SK-N-SH (cell line): ENCODE measurements around the gene PRSS38. TPM values are rescaled to one million over a fixed set of nuclear protein-coding genes. Genes with fewer than 3 reads are reported as not detected.

ENCODE experiments used
- CTCF ChIA-PET: fragments of 300-600, 350-600 bp; formaldehyde crosslinking; extraction: SDS; loops from one replicate; lab custom pipeline; 2021; lab: Yijun Ruan, JAX
- POLR2A ChIA-PET: fragments of 350-600 bp; sonication (Branson Sonifier 250); formaldehyde crosslinking; extraction: SDS; loops from one replicate; lab custom pipeline; 2020; ENCODE audit warnings: antibody characterized with exemption, inconsistent platforms; lab: Yijun Ruan, JAX
- DNase-seq: peaks from one replicate; pipeline ENCODE4 v3.0.0; 2012
- H2AFZ ChIP-seq: fragments of 200-600 bp; sonication (generic); 2 replicates; pipeline ENCODE4 v1.8.1; 2016; ENCODE audit warnings: antibody characterized with exemption, mild to moderate bottlenecking, low read depth
- H3F3A ChIP-seq: fragments of 200-600 bp; sonication (generic); replicated peaks from 2 replicates; pipeline ENCODE3; 2016; ENCODE audit warnings: antibody characterized with exemption, mild to moderate bottlenecking; ENCODE audit not compliant: insufficient read depth
- H3K27ac ChIP-seq, 2 experiments: fragments of 200-500 bp in 1 of 2; fragments of 200-600 bp in 1 of 2; sonication (Bioruptor generic) in 1 of 2; sonication (generic), shearing (Covaris generic) in 1 of 2; 2 replicates each; pipeline versions ENCODE4 v1.5.1 to v1.6.1; 2014 to 2016; ENCODE audit warnings: low read depth in 2 of 2, inconsistent platforms in 1 of 2, low read length in 1 of 2, mild to moderate bottlenecking in 1 of 2, mixed read lengths in 1 of 2
- H3K27me3 ChIP-seq: fragments of 200-600 bp; sonication (generic), shearing (Covaris generic); 2 replicates; pipeline ENCODE4 v1.6.1; 2016; ENCODE audit warnings: mixed run types; ENCODE audit not compliant: insufficient read depth
- H3K36me3 ChIP-seq, 2 experiments: fragments of 200-500 bp in 1 of 2; fragments of 200-600 bp in 1 of 2; sonication (Bioruptor generic) in 1 of 2; sonication (generic) in 1 of 2; replicated peaks in 1 of 2; 2 replicates each; pipeline versions ENCODE3 to v1.5.1; 2014 to 2016; ENCODE audit warnings: low read length in 1 of 2, mild to moderate bottlenecking in 1 of 2; ENCODE audit not compliant: insufficient read depth in 2 of 2, control insufficient read depth in 1 of 2
- H3K4me1 ChIP-seq, 2 experiments: fragments of 200-500 bp in 1 of 2; fragments of 200-600 bp in 1 of 2; sonication (Bioruptor generic) in 1 of 2; sonication (generic), shearing (Covaris generic) in 1 of 2; 2 replicates each; pipeline versions ENCODE4 v1.5.1 to v1.6.1; 2014 to 2016; ENCODE audit warnings: low read depth in 1 of 2, low read length in 1 of 2, mixed run types in 1 of 2; ENCODE audit not compliant: insufficient read depth in 2 of 2, control insufficient read depth in 1 of 2
- H3K4me2 ChIP-seq: fragments of 200-600 bp; sonication (generic), shearing (Covaris generic); 2 replicates; pipeline ENCODE4 v1.6.1; 2017; ENCODE audit warnings: mixed run types
- H3K4me3 ChIP-seq, 2 experiments: fragments of 200-500 bp in 1 of 2; fragments of 200-600 bp in 1 of 2; sonication (Bioruptor generic) in 1 of 2; sonication (generic), shearing (Covaris generic) in 1 of 2; 2 replicates each; pipeline versions ENCODE4 v1.5.1 to v1.8.1; 2014 to 2016; ENCODE audit warnings: low read depth in 2 of 2, inconsistent platforms in 1 of 2, low read length in 1 of 2, mild to moderate bottlenecking in 1 of 2, mixed read lengths in 1 of 2, moderate library complexity in 1 of 2
- H3K79me2 ChIP-seq: fragments of 200-600 bp; sonication (generic); 2 replicates; pipeline ENCODE4 v1.8.1; 2017; ENCODE audit warnings: mild to moderate bottlenecking; ENCODE audit not compliant: insufficient read depth
- H3K9ac ChIP-seq: fragments of 200-600 bp; sonication (generic); 2 replicates; pipeline ENCODE4 v1.6.1; 2017; ENCODE audit warnings: mixed run types
- H3K9me2 ChIP-seq: fragments of 200-600 bp; sonication (generic); 2 replicates; pipeline ENCODE4 v1.6.1; 2017; ENCODE audit warnings: mixed run types
- H3K9me3 ChIP-seq: fragments of 200-600 bp; sonication (generic); 2 replicates; pipeline ENCODE4 v1.6.1; 2017; ENCODE audit warnings: mixed run types, mild to moderate bottlenecking, moderate library complexity
- H4K20me1 ChIP-seq: fragments of 200-600 bp; sonication (generic); 2 replicates; pipeline ENCODE4 v1.6.1; 2017; ENCODE audit warnings: mild to moderate bottlenecking, mixed run types; ENCODE audit not compliant: insufficient read depth
- CHD2 ChIP-seq: fragments of 150-350 bp; IDR thresholded peaks from 2 replicates; pipeline ENCODE4 v1.6.1; 2018; ENCODE audit warnings: low read length; ENCODE audit not compliant: partially characterized antibody
- ELF1 ChIP-seq: IDR thresholded peaks from 2 replicates; pipeline ENCODE4 v1.4.0; 2012
- EZH2phosphoT487 ChIP-seq: fragments of 200-600 bp; sonication (generic); IDR thresholded peaks from 2 replicates; pipeline ENCODE4 v1.6.1; 2017; ENCODE audit warnings: low read depth, mixed run types, mild to moderate bottlenecking, antibody characterized with exemption, moderate library complexity, borderline replicate concordance
- FOSL2 ChIP-seq: IDR thresholded peaks from 2 replicates; pipeline ENCODE4 v1.4.0; 2012; ENCODE audit warnings: low read depth, mild to moderate bottlenecking, moderate library complexity, borderline replicate concordance
- GABPA ChIP-seq: IDR thresholded peaks from 2 replicates; pipeline ENCODE4 v1.4.0; 2012; ENCODE audit warnings: low read depth, mild to moderate bottlenecking
- GATA2 ChIP-seq: sonication (generic); formaldehyde crosslinking; IDR thresholded peaks from 2 replicates; pipeline ENCODE4 v1.5.0; 2020; ENCODE audit warnings: mild to moderate bottlenecking, missing genetic modification reagents
- JUND ChIP-seq: IDR thresholded peaks from 2 replicates; pipeline ENCODE4 v1.4.0; 2012
- MEF2A ChIP-seq: IDR thresholded peaks from 2 replicates; pipeline ENCODE4 v1.4.0; 2012; ENCODE audit warnings: low read depth, borderline replicate concordance
- MXI1 ChIP-seq: IDR thresholded peaks from 2 replicates; pipeline ENCODE4 v1.6.1; 2012; ENCODE audit warnings: mild to moderate bottlenecking, low read depth, low read length, improper control_type of control experiment
- NRF1 ChIP-seq: IDR thresholded peaks from 2 replicates; pipeline ENCODE4 v1.6.1; 2012; ENCODE audit warnings: low read depth, mild to moderate bottlenecking, low read length
- PBX3 ChIP-seq: IDR thresholded peaks from 2 replicates; pipeline ENCODE4; 2012
- RAD21 ChIP-seq: IDR thresholded peaks from 2 replicates; pipeline ENCODE4 v1.6.1; 2012; ENCODE audit warnings: mild to moderate bottlenecking, low read length
- RFX5 ChIP-seq: IDR thresholded peaks from 2 replicates; pipeline ENCODE4 v1.6.1; 2012; ENCODE audit warnings: mild to moderate bottlenecking, improper control_type of control experiment, low read length
- SMC3 ChIP-seq: IDR thresholded peaks from 2 replicates; pipeline ENCODE4 v1.6.1; 2012; ENCODE audit warnings: low read depth, low read length, improper control_type of control experiment
- TAF1 ChIP-seq: IDR thresholded peaks from 2 replicates; pipeline ENCODE4 v1.6.1; 2012; ENCODE audit warnings: low read depth, mild to moderate bottlenecking, low read length, moderate library complexity, borderline replicate concordance
- TCF12 ChIP-seq: IDR thresholded peaks from 2 replicates; pipeline ENCODE4 v1.4.0; 2012
- USF1 ChIP-seq: IDR thresholded peaks from 2 replicates; pipeline ENCODE4 v1.4.0; 2012; ENCODE audit warnings: low read depth, borderline replicate concordance
- WGBS: methylation state at CpG from one replicate; pipeline ENCODE4 v1.1.6; 2017; ENCODE audit warnings: low lambda C conversion rate; 5-methylcytosine and 5-hydroxymethylcytosine counted together
- polyA plus RNA-seq, 3 experiments: library from polyadenylated mRNA; depleted of rRNA; stranded (reverse); fragments of >200 nt; gene quantifications; 2 replicates each; pipeline ENCODE4 v1.2.3, GENCODE V29; 2012
- TF ChIP-seq, protein P1 (sequence below): fragments of 150-350 bp; IDR thresholded peaks from 2 replicates; pipeline ENCODE4 v1.6.1; 2016; ENCODE audit warnings: mild to moderate bottlenecking, low read depth, low read length
- TF ChIP-seq, protein P2 (sequence below): fragments of 150-350 bp; IDR thresholded peaks from 2 replicates; pipeline ENCODE4 v1.6.1; 2017; ENCODE audit warnings: antibody characterized with exemption, low read length, low read depth, borderline replicate concordance
- TF ChIP-seq, protein P3 (sequence below): IDR thresholded peaks from 2 replicates; pipeline ENCODE4 v1.4.0; 2012; ENCODE audit warnings: low read depth, borderline replicate concordance

The PRSS38 gene
- polyA plus RNA-seq, 1 of the 3 experiments (the other 2 are of a cell fraction), result not detected

- H3K79me2 ChIP-seq, result no peaks in the 10 kb centered on the region
- H2AFZ ChIP-seq, result no peak overlapping the region
- TF ChIP-seq GATA2 (CRISPR knock-in tag) (no peak), TAF1 (no peak), USF1 (no peak), TCF12 (no peak), JUND (no peak), MXI1 (no peak), FOSL2 (no peak), MEF2A (no peak), RAD21 (no peak), SMC3 (no peak), GABPA (no peak), ELF1 (no peak), EZH2phosphoT487 (no peak), CHD2 (no peak), RFX5 (no peak), PBX3 (no peak), NRF1 (no peak)
- TF ChIP-seq, protein P1, sequence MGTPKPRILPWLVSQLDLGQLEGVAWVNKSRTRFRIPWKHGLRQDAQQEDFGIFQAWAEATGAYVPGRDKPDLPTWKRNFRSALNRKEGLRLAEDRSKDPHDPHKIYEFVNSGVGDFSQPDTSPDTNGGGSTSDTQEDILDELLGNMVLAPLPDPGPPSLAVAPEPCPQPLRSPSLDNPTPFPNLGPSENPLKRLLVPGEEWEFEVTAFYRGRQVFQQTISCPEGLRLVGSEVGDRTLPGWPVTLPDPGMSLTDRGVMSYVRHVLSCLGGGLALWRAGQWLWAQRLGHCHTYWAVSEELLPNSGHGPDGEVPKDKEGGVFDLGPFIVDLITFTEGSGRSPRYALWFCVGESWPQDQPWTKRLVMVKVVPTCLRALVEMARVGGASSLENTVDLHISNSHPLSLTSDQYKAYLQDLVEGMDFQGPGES, result no peak
- TF ChIP-seq, protein P2, sequence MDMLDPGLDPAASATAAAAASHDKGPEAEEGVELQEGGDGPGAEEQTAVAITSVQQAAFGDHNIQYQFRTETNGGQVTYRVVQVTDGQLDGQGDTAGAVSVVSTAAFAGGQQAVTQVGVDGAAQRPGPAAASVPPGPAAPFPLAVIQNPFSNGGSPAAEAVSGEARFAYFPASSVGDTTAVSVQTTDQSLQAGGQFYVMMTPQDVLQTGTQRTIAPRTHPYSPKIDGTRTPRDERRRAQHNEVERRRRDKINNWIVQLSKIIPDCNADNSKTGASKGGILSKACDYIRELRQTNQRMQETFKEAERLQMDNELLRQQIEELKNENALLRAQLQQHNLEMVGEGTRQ, result no peak
- TF ChIP-seq, protein P3, sequence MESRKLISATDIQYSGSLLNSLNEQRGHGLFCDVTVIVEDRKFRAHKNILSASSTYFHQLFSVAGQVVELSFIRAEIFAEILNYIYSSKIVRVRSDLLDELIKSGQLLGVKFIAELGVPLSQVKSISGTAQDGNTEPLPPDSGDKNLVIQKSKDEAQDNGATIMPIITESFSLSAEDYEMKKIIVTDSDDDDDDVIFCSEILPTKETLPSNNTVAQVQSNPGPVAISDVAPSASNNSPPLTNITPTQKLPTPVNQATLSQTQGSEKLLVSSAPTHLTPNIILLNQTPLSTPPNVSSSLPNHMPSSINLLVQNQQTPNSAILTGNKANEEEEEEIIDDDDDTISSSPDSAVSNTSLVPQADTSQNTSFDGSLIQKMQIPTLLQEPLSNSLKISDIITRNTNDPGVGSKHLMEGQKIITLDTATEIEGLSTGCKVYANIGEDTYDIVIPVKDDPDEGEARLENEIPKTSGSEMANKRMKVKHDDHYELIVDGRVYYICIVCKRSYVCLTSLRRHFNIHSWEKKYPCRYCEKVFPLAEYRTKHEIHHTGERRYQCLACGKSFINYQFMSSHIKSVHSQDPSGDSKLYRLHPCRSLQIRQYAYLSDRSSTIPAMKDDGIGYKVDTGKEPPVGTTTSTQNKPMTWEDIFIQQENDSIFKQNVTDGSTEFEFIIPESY, result no peak
- H3K4me3 ChIP-seq, result no peak overlapping the region
- no peaks in the 10 kb centered on the region for H3K27me3 ChIP-seq
- CTCF ChIA-PET, result no interaction called here
- H3K27ac ChIP-seq, result no peak overlapping the region
- no peak for DNase-seq
- no peak overlapping the region for H3K9ac ChIP-seq
- no peaks in the 10 kb centered on the region for H4K20me1 ChIP-seq
- H3K4me1 ChIP-seq, result no peaks in the 10 kb centered on the region; a peak in 1 of 4 replicates
- 57% methylated on average over 9 of the region's 15 CpGs for WGBS
- H3K9me3 ChIP-seq, result 0 out of 2 replicates have a peak, but pooled peaks cover 3% of the 10 kb centered on the region
- H3F3A ChIP-seq, result no peaks in the 10 kb centered on the region
- POLR2A ChIA-PET, result no interaction called here
- H3K9me2 ChIP-seq, result no peaks in the 10 kb centered on the region
- no peak overlapping the region for H3K4me2 ChIP-seq
- no peaks in the 10 kb centered on the region for H3K36me3 ChIP-seq
Observed at GRCh38 chr1:227883641-227884301, 68.3 kb downstream of the PRSS38 start.
